Measurements from ENCODE around the gene NRN1L. TPM values are rescaled to one million over a fixed set of nuclear protein-coding genes. Genes with fewer than 3 reads are reported as not detected.

NRN1L gene
- total RNA-seq, 1 experiment from 2014 or later = 0.56 TPM

GRCh38 chr16:67844497-67844896, 40.2 kb upstream of the NRN1L start:
- Histone ChIP-seq H3K9ac (ENCODE audit: low read length) (peak overlapping the region; percentile 98), H3K4me1 (ENCODE audit: low read length) (peaks cover 44% of the 10 kb centered on the region), H3K9me2 (replicated peaks; ENCODE audit: insufficient read depth, low read length) (no peaks in the 10 kb centered on the region), H3K4me3 (ENCODE audit: low read length) (peak overlapping the region; percentile 100), H3K27ac (ENCODE audit: low read length) (peak overlapping the region; percentile 79), H3K4me2 (ENCODE audit: low read depth, low read length, poor library complexity, severe bottlenecking) (peak overlapping the region; percentile 92), H3K9me3 (ENCODE audit: low read length) (no peaks in the 10 kb centered on the region), H4K20me1 (ENCODE audit: insufficient read depth, low read depth, low read length) (peaks cover 21% of the 10 kb centered on the region; the same call in 1 of the 2 replicates), H3K36me3 (ENCODE audit: insufficient read depth, low read length) (peaks cover 8% of the 10 kb centered on the region; the same call in 1 of the 2 replicates), H3K79me2 (ENCODE audit: low read length) (peaks cover 63% of the 10 kb centered on the region), H3K27me3 (ENCODE audit: low read length) (no peaks in the 10 kb centered on the region), H2AFZ (ENCODE audit: low read length) (no peak overlapping the region)
- DNase-seq = peak; percentile 42

GRCh38 chr16:67845291-67846062, 39.2 kb upstream of the NRN1L start:
- Histone ChIP-seq H3K9ac (ENCODE audit: low read length) (peak overlapping the region; percentile 98), H3K9me3 (ENCODE audit: low read length) (no peaks in the 10 kb centered on the region), H3K4me2 (ENCODE audit: low read depth, low read length, poor library complexity, severe bottlenecking) (peak overlapping the region; percentile 92), H3K4me3 (ENCODE audit: low read length) (peak overlapping the region; percentile 100), H3K36me3 (ENCODE audit: insufficient read depth, low read length) (peaks cover 8% of the 10 kb centered on the region; the same call in 1 of the 2 replicates), H4K20me1 (ENCODE audit: insufficient read depth, low read depth, low read length) (peaks cover 21% of the 10 kb centered on the region; the same call in 1 of the 2 replicates), H3K27me3 (ENCODE audit: low read length) (no peaks in the 10 kb centered on the region), H3K9me2 (replicated peaks; ENCODE audit: insufficient read depth, low read length) (no peaks in the 10 kb centered on the region), H2AFZ (ENCODE audit: low read length) (no peak overlapping the region), H3K4me1 (ENCODE audit: low read length) (peaks cover 44% of the 10 kb centered on the region), H3K79me2 (ENCODE audit: low read length) (peaks cover 72% of the 10 kb centered on the region), H3K27ac (ENCODE audit: low read length) (peak overlapping the region; percentile 86)
- DNase-seq = peak; percentile 49

DNA sequence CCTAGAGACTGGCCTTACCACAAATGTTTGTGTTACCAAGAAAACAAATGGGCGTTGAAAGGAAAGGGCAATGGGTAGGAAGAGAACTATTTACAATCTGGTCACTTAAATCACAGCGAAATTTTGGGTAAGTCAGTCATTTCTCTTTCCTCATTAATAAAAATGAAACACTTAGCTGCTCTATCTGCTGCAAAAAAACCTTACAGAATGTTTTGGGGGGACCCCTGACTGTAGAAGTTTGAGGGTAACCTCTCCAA, 38.7 kb upstream of the NRN1L start:
- Histone ChIP-seq H3K27ac (ENCODE audit: low read length) (peak overlapping the region; percentile 86), H3K36me3 (ENCODE audit: insufficient read depth, low read length) (peaks cover 8% of the 10 kb centered on the region; the same call in 1 of the 2 replicates), H3K4me2 (ENCODE audit: low read depth, low read length, poor library complexity, severe bottlenecking) (peak overlapping the region; percentile 92), H3K9me3 (ENCODE audit: low read length) (no peaks in the 10 kb centered on the region), H3K4me1 (ENCODE audit: low read length) (peaks cover 44% of the 10 kb centered on the region), H2AFZ (ENCODE audit: low read length) (peak overlapping the region; percentile 26; the same call in 1 of the 2 replicates), H4K20me1 (ENCODE audit: insufficient read depth, low read depth, low read length) (peaks cover 21% of the 10 kb centered on the region; the same call in 1 of the 2 replicates), H3K27me3 (ENCODE audit: low read length) (no peaks in the 10 kb centered on the region), H3K4me3 (ENCODE audit: low read length) (peak overlapping the region; percentile 100), H3K79me2 (ENCODE audit: low read length) (peaks cover 77% of the 10 kb centered on the region), H3K9ac (ENCODE audit: low read length) (peak overlapping the region; percentile 98), H3K9me2 (replicated peaks; ENCODE audit: insufficient read depth, low read length) (no peaks in the 10 kb centered on the region)
- no peak for DNase-seq

DNA sequence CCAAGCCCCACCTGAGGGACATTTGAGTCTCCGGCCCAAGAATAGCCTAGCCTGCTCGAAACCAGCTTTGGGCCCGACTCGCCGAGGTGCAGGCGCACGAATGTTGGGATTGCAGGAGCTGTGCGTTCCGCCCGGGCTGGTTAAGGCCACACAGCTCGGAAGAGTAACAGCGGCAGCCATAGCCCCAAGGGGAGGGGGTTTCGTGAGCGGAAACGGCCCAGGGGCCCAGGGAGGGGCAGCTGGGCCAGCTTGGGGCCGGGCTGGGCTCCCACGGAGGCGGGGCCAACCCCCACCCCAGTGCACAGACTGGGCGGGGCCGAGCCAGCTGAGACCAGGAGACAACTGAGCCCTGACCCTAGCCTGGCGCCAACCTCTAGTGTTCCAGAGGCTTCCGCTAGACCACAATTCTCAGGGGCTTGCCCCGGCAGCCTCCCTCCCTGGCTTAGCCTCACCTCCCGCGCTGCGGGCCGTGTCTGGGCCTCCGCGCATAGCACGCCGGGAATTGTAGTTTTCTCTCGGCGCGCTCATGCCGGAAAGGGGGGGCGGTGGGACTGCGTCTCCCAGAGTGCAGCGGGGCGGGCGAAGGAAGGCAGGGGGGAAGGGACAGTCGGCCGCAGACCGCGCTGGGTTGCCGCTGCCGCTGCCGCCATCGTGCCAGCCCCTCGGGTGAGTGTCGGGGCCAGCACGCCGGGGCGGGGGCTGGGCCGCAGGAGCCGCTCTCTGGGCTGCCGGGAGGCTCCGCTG, 38.2 kb upstream of the NRN1L start, which contains the start of gene NUTF2:
Gene NUTF2 (plus strand): TSS at position 614 of the 744 bp plus-strand sequence. CDS start 18,198 bp downstream, outside the sequence.
- Histone ChIP-seq H3K9me3 (ENCODE audit: low read length) (no peaks in the 10 kb centered on the region), H3K9me2 (replicated peaks; ENCODE audit: insufficient read depth, low read length) (no peaks in the 10 kb centered on the region), H3K27ac (ENCODE audit: low read length) (peak within 1 kb of the TSS; percentile 86), H3K36me3 (ENCODE audit: insufficient read depth, low read length) (peaks cover 8% of the 10 kb centered on the region; the same call in 1 of the 2 replicates), H3K4me2 (ENCODE audit: low read depth, low read length, poor library complexity, severe bottlenecking) (peak within 1 kb of the TSS; percentile 92), H2AFZ (ENCODE audit: low read length) (peak within 1 kb of the TSS; percentile 26; the same call in 1 of the 2 replicates), H3K4me3 (ENCODE audit: low read length) (peak within 1 kb of the TSS; percentile 100), H3K4me1 (ENCODE audit: low read length) (peaks cover 40% of the 10 kb centered on the region), H3K79me2 (ENCODE audit: low read length) (peaks cover 81% of the 10 kb centered on the region), H3K9ac (ENCODE audit: low read length) (peak within 1 kb of the TSS; percentile 98), H4K20me1 (ENCODE audit: insufficient read depth, low read depth, low read length) (peaks cover 21% of the 10 kb centered on the region; the same call in 1 of the 2 replicates), H3K27me3 (ENCODE audit: low read length) (no peaks in the 10 kb centered on the region)
- peak; percentile 99 for DNase-seq

- H3K9ac ChIP-seq (ENCODE audit: low read length) = peak within 1 kb of the TSS; percentile 98
- peak; percentile 62 for DNase-seq
- H3K27ac ChIP-seq (ENCODE audit: low read length) = peak within 1 kb of the TSS; percentile 86
- H3K4me1 ChIP-seq (ENCODE audit: low read length) = peaks cover 38% of the 10 kb centered on the region
- H3K36me3 ChIP-seq (ENCODE audit: insufficient read depth, low read length) = peaks cover 8% of the 10 kb centered on the region; the same call in 1 of the 2 replicates
- peak within 1 kb of the TSS; percentile 26; the same call in 1 of the 2 replicates for H2AFZ ChIP-seq (ENCODE audit: low read length)
- peak within 1 kb of the TSS; percentile 92 for H3K4me2 ChIP-seq (ENCODE audit: low read depth, low read length, poor library complexity, severe bottlenecking)
- no peaks in the 10 kb centered on the region for H3K9me3 ChIP-seq (ENCODE audit: low read length)
- peak within 1 kb of the TSS; percentile 100 for H3K4me3 ChIP-seq (ENCODE audit: low read length)
- H3K9me2 ChIP-seq (replicated peaks; ENCODE audit: insufficient read depth, low read length) = no peaks in the 10 kb centered on the region
- H3K27me3 ChIP-seq (ENCODE audit: low read length) = no peaks in the 10 kb centered on the region
- peaks cover 21% of the 10 kb centered on the region; the same call in 1 of the 2 replicates for H4K20me1 ChIP-seq (ENCODE audit: insufficient read depth, low read depth, low read length)
- peaks cover 89% of the 10 kb centered on the region for H3K79me2 ChIP-seq (ENCODE audit: low read length)
Observed at GRCh38 chr16:67847064-67847861, 37.4 kb upstream of the NRN1L start, which contains the start of gene CENPT. Gene CENPT (minus strand): TSS chr16:67847693. CDS start chr16:67833859, 13,834 bp downstream.

- no peaks in the 10 kb centered on the region for H3K9me3 ChIP-seq (ENCODE audit: low read length)
- DNase-seq = peak; percentile 12
- peak overlapping the region; percentile 92 for H3K4me2 ChIP-seq (ENCODE audit: low read depth, low read length, poor library complexity, severe bottlenecking)
- no peak overlapping the region for H2AFZ ChIP-seq (ENCODE audit: low read length)
- H3K27me3 ChIP-seq (ENCODE audit: low read length) = no peaks in the 10 kb centered on the region
- H3K9ac ChIP-seq (ENCODE audit: low read length) = peak overlapping the region; percentile 98
- peaks cover 89% of the 10 kb centered on the region for H3K79me2 ChIP-seq (ENCODE audit: low read length)
- peak overlapping the region; percentile 86; the same call in 1 of the 2 replicates for H3K27ac ChIP-seq (ENCODE audit: low read length)
- H3K4me1 ChIP-seq (ENCODE audit: low read length) = peaks cover 38% of the 10 kb centered on the region
- H3K36me3 ChIP-seq (ENCODE audit: insufficient read depth, low read length) = peaks cover 8% of the 10 kb centered on the region; the same call in 1 of the 2 replicates
- H3K9me2 ChIP-seq (replicated peaks; ENCODE audit: insufficient read depth, low read length) = no peaks in the 10 kb centered on the region
- peaks cover 19% of the 10 kb centered on the region; the same call in 1 of the 2 replicates for H4K20me1 ChIP-seq (ENCODE audit: insufficient read depth, low read depth, low read length)
- H3K4me3 ChIP-seq (ENCODE audit: low read length) = peak overlapping the region; percentile 100
Observed at GRCh38 chr16:67848118-67848517, 36.6 kb upstream of the NRN1L start.

DNA sequence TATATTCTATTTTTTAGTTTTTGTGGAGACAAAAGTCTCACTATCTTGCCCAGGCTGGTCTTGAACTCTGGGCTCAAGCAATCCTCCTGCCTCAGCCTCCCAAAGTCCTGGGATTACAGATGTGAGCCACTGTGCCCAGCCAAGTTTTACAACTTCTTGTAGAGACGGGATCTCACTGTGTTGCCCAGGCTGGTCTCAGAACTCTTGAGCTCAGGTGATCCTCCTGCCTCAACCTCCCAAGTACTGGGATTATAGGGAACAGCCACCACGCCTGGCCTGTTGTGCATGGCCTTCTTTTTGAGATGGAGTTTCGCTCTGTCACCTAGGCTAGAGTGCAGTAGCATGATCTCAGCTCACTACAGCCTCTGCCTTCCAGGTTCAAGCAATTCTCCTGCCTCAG, 31.0 kb upstream of the NRN1L start:
- no peak overlapping the region for H3K4me2 ChIP-seq (ENCODE audit: low read depth, low read length, poor library complexity, severe bottlenecking)
- H3K4me3 ChIP-seq (ENCODE audit: low read length) = no peak overlapping the region
- H3K9me2 ChIP-seq (replicated peaks; ENCODE audit: insufficient read depth, low read length) = no peaks in the 10 kb centered on the region
- H4K20me1 ChIP-seq (ENCODE audit: insufficient read depth, low read depth, low read length) = peaks cover 25% of the 10 kb centered on the region; the same call in 1 of the 2 replicates
- H3K4me1 ChIP-seq (ENCODE audit: low read length) = no peaks in the 10 kb centered on the region
- H2AFZ ChIP-seq (ENCODE audit: low read length) = no peak overlapping the region
- H3K27me3 ChIP-seq (ENCODE audit: low read length) = no peaks in the 10 kb centered on the region
- peaks cover 96% of the 10 kb centered on the region for H3K79me2 ChIP-seq (ENCODE audit: low read length)
- H3K9ac ChIP-seq (ENCODE audit: low read length) = no peak overlapping the region
- no peaks in the 10 kb centered on the region for H3K9me3 ChIP-seq (ENCODE audit: low read length)
- peaks cover 5% of the 10 kb centered on the region; the same call in 1 of the 2 replicates for H3K36me3 ChIP-seq (ENCODE audit: insufficient read depth, low read length)
- H3K27ac ChIP-seq (ENCODE audit: low read length) = no peak overlapping the region
- DNase-seq = no peak
